SHP77 (cell line): ENCODE data around the gene ASS1.
"Not testable (repeated sequence)": the region's sequence is repeated elsewhere in the genome, so short reads cannot be mapped to it uniquely, and the experiment has no call there.

ENCODE experiments used
- DNase-seq, 2 experiments: peaks; one replicate each; lab custom pipeline; 2025; lab: John Stamatoyannopoulos, UW

ASS1 gene

GRCh38 chr9:130444565-130445221 lies at the start of gene ASS1:
ASS1 (plus strand) TSS chr9:130444961; CDS start chr9:130452229, 7,268 bp downstream.
- peak; percentile 39 to 75 for DNase-seq

GRCh38 chr9:130395810-130396435 lies 48.8 kb upstream of the ASS1 start:
- no peak for DNase-seq

- DNase-seq = no peak
These were observed 48.2 kb upstream of the ASS1 start for GRCh38 chr9:130396581-130396980.

- no peak for DNase-seq
These were observed 46.1 kb upstream of the ASS1 start for GRCh38 chr9:130398487-130399240.

GRCh38 chr9:130399768-130400167 lies 45.0 kb upstream of the ASS1 start:
- no peak for DNase-seq

- no peak for DNase-seq
These were observed 43.9 kb upstream of the ASS1 start for GRCh38 chr9:130400870-130401269.

- DNase-seq = not testable (repeated sequence)
These were observed 43.0 kb upstream of the ASS1 start for GRCh38 chr9:130401742-130402141.

GRCh38 chr9:130402243-130402642 lies 42.5 kb upstream of the ASS1 start:
- DNase-seq = no peak

- no peak for DNase-seq
These were observed 41.9 kb upstream of the ASS1 start for GRCh38 chr9:130402645-130403440.

- DNase-seq = no peak
These were observed 39.0 kb upstream of the ASS1 start for GRCh38 chr9:130405657-130406257.

- DNase-seq = no peak
These were observed 38.4 kb upstream of the ASS1 start for GRCh38 chr9:130406278-130406895.

GRCh38 chr9:130407916-130408663 lies 36.7 kb upstream of the ASS1 start:
- no peak for DNase-seq

- DNase-seq = no peak
These were observed 36.1 kb upstream of the ASS1 start for GRCh38 chr9:130408669-130409068.

GRCh38 chr9:130409246-130409645 lies 35.5 kb upstream of the ASS1 start:
- DNase-seq = no peak

- DNase-seq = no peak
These were observed 34.3 kb upstream of the ASS1 start for GRCh38 chr9:130410443-130410842.

- DNase-seq = no peak
These were observed 33.2 kb upstream of the ASS1 start for GRCh38 chr9:130411566-130411915.

GRCh38 chr9:130414081-130414731 lies 30.6 kb upstream of the ASS1 start:
- no peak for DNase-seq

- DNase-seq = no peak
These were observed 29.6 kb upstream of the ASS1 start for GRCh38 chr9:130414910-130415746.

- DNase-seq = peak in 1 of 2 experiments; percentile 25
These were observed 27.2 kb upstream of the ASS1 start for GRCh38 chr9:130417602-130418001.
